T-helper 9 cell (primary cell): ENCODE measurements around the gene C1GALT1C1L.
"Not testable (repeated sequence)": the region's sequence is repeated elsewhere in the genome, so short reads cannot be mapped to it uniquely, and the experiment has no call there.

Experiments used
- DNase-seq: peaks from one replicate; pipeline ENCODE4 v3.0.0-alpha.2; 2020

C1GALT1C1L gene

DNA sequence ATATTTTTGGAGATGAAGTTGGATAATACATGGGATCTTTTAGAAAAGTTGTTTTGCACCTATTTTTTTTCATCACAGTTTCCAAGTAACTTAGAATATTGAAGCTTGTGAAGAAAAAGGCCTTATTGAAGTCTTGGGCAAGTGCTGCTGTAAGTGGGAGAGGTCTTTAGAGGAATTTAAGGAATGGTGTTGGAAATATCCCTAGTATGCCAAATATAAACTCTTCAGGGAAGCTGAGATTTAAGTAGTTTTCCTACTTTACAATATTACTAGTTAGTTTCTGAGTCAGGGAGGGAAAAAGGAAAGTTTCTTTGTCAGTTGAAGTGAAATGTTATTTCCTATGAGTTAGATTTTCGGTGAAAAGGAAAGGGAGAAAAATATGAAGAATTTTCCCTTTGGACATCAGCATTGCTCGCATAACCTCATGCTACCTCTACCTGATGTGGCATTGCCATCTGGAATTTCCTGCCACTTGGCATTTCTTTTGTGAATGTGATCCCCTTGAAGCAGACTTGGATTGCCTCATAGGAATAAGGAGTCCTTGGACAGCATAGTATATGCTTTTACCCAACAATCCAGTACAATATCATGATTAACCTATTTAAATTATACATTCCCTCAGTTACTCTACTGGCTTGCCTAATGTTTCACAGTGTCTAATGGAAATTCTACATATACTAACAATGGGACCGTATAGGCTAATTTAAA is 27.1 kb downstream of the C1GALT1C1L start:
- no peak for DNase-seq

DNA sequence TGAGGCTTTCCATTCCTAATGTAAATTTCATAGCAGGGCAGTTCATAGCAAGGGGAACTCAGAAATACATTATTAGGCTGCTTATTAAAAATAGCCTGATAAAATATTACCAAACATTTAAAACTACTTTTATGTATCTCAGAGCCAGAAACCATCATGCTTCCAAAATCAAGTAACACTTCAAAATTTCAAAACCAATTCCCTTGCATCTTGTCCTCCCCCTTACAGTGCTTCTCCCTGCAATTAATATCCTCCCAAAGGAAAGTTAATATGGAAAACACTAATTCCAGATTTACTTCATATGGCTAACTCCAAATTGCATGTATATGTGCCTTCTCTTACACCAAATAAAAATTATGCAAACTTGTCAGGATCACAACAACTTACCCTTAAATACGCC is 32.5 kb downstream of the C1GALT1C1L start:
- no peak for DNase-seq

DNA sequence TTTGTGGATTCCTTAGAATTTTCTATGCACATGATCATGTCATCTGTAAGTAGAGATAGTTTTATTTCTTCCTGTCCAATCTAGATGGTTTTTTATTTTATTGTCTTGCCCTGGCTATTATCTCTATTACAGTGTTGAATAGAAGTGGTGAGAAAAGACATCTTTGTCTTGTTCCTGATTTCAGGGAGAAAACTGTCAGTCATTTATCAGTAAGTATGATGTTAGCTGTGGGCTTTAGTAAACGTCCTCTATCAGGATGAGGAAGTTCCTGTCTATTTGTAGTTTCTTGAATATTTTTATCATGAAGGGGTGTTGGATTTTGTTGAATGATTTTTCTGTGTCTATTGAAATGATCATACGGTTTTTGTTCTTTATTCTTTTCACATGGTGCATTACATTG is 33.9 kb downstream of the C1GALT1C1L start:
- DNase-seq: no peak

DNA sequence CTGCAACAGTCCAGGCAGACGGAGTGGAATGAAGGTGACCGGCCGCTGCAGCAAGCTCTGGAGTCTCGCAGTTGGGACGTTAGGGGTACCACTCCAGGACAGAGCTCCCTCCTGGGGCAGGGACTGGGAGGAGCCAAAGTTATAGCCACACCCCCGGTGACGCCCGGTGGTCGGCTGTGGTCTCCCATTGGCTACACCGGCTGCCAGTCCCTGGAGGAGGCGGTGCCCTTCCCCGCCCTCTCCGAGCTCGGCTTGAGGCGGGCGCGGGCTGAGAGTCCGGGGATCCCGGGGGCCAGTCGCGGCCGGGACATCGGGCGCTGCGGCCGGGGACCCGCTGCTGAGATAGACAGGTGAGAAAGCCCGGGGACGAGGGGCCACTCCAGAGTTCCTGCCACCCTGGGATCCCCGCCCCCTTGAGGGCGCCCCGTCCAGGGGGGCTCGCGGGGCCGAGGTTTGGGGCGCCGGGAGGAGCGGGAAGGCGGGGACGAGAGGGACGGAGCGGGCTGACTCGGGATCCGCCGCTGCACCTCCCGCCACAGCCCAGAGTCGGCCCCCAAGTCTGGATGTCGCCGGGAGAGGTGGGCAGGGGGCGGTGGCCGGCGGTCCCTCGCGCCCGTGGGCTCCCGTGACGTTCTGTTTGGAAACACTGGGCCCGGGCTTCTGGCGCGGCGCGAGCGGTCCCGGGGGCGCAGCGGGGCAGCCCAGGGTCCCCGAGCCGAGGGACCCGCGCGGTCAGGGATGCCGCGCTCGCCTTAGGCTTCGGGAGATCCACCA is 39.0 kb downstream of the C1GALT1C1L start, which contains the start of gene PLEKHH2:
PLEKHH2 (plus strand) TSS at position 231 of the 774 bp plus-strand sequence. CDS start 7,414 bp downstream, outside the sequence.
- DNase-seq: peak; percentile 78

GRCh38 chr2:43636621-43637020 is 39.6 kb downstream of the C1GALT1C1L start:
- DNase-seq: peak; percentile 15

DNA sequence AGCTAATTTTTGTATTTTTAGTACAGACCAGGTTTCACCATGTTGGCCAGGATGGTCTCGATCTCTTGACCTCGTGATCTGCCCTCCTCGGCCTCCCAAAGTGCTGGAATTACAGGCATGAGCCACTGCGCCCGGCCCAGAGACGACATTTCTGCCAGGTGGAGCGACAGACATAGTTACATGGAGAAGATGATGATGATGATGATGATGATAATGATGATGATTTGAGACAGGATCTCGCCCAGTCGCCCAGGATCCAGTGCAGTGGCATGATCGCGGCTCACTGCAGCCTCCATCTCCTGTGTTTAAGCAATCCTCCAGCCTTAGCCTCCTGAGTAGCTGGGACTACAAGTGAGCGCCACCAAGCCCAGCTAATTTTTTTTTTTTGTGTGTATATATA is 40.1 kb downstream of the C1GALT1C1L start:
- not testable (repeated sequence) for DNase-seq

- no peak for DNase-seq
Measured at GRCh38 chr2:43634604-43635306, 41.5 kb downstream of the C1GALT1C1L start.

DNA sequence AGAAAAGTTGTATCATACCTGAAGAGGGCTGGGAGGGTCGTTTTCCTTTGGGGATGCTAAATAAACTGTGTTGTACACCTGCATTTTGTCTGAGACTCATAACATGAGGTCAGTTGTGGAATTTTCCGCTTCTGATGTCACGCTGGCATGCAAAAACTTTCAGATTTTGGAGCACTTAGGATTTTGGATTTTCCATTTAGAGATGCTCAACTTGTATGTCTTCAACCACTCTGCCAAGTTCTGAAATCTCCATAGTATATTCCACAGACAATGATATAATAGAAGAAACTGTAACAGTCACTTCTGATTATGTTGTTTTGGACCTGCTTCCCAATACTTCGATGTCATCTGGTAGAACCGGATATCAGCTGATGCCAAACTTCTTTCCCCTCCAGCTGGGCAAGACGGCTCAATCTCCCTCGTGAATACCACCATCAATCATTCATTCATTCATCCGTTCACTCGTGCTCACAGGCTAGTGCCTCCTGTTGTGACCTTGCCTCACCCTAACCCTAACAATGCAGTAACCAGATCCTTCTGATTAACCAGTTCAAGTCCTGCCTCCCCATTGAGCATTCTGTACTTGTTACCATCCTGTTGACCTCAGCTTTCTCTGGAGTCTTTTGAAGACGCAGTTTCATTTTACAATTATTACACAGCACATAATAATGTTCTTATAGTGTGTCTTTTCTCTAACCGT is 44.5 kb downstream of the C1GALT1C1L start:
- DNase-seq: no peak
